Measurements from ENCODE around the gene PBXIP1. TPM values are rescaled to one million over a fixed set of nuclear protein-coding genes. Genes with fewer than 3 reads are reported as not detected.

Gene PBXIP1
- total RNA-seq, 4 donors from 2014 or later: 11.1 to 51.1 (median 29.3) TPM

- no peak for DNase-seq
- peak overlapping the region in 2 of 4 donors; percentile 14 to 44 for H3K27ac ChIP-seq
- peaks cover 5 to 36% (median 10%) of the 10 kb centered on the region in 3 donors for H3K36me3 ChIP-seq
- intact Hi-C loops (cut with DNase I): loop anchor here (10.0 kb wide), 1 partner anchor 387 kb away; the partner anchor contains the start of gene CHRNB2
- peaks cover 21 to 57% (median 49%) of the 10 kb centered on the region in 3 donors for H3K4me1 ChIP-seq
- H3K4me3 ChIP-seq: peak overlapping the region in 1 of 4 donors; percentile 37
- H3K9me3 ChIP-seq: no peaks in the 10 kb centered on the region
- no peak for TF ChIP-seq POLR2A (IDR thresholded peaks at IDR 0.05)
- no peak for TF ChIP-seq CTCF (IDR thresholded peaks at IDR 0.05)
- H3K27me3 ChIP-seq: no peaks in the 10 kb centered on the region
- WGBS, 2 donors: 67 to 82% methylated on average over 9 to 11 of the region's 15 CpGs
These were observed 3.8 kb downstream of the PBXIP1 start for GRCh38 chr1:154951901-154952657.

GRCh38 chr1:154948079-154948478 lies 7.8 kb downstream of the PBXIP1 start:
- TF ChIP-seq POLR2A (IDR thresholded peaks at IDR 0.05) (no peak), CTCF (IDR thresholded peaks at IDR 0.05) (no peak)
- DNase-seq: no peak
- 90% methylated on average over 2 to 4 of the region's 11 CpGs for WGBS, 2 donors
- Histone ChIP-seq H3K36me3 (peaks cover 10 to 62% (median 11%) of the 10 kb centered on the region in 3 donors), H3K4me3 (no peak overlapping the region), H3K4me1 (peaks cover 14 to 42% (median 29%) of the 10 kb centered on the region in 3 donors), H3K9me3 (no peaks in the 10 kb centered on the region), H3K27ac (no peak overlapping the region), H3K27me3 (no peaks in the 10 kb centered on the region)
- intact Hi-C loops (cut with DNase I): no loop called here

GRCh38 chr1:154945962-154946850 lies 9.7 kb downstream of the PBXIP1 start:
- DNase-seq: no peak
- TF ChIP-seq POLR2A (IDR thresholded peaks at IDR 0.05): no peak

GRCh38 chr1:154945160-154945961 lies 10.5 kb downstream of the PBXIP1 start:
- Histone ChIP-seq H3K27ac (peak overlapping the region in 2 of 4 donors; percentile 56 to 97), H3K4me3 (no peak overlapping the region), H3K9me3 (no peaks in the 10 kb centered on the region), H3K4me1 (peaks cover 38 to 49% (median 41%) of the 10 kb centered on the region in 3 donors), H3K27me3 (no peaks in the 10 kb centered on the region), H3K36me3 (peaks cover 3 to 47% (median 11%) of the 10 kb centered on the region in 3 donors)
- WGBS, 2 donors: 83 to 100% methylated on average over 2 to 11 of the region's 15 CpGs
- intact Hi-C loops (cut with DNase I): no loop called here
- DNase-seq: no peak
- TF ChIP-seq POLR2A (IDR thresholded peaks at IDR 0.05) (no peak), CTCF (IDR thresholded peaks at IDR 0.05) (no peak)

More at GRCh38 chr1:154945962-154946850, 9.7 kb downstream of the PBXIP1 start:
- H3K36me3 ChIP-seq: peaks cover 10 to 56% (median 11%) of the 10 kb centered on the region in 3 donors
- no peaks in the 10 kb centered on the region for H3K27me3 ChIP-seq
- WGBS, 2 donors: 79 to 82% methylated on average over 17 of the region's 17 CpGs
- peaks cover 30 to 42% (median 32%) of the 10 kb centered on the region in 3 donors for H3K4me1 ChIP-seq
- intact Hi-C loops (cut with DNase I): no loop called here
- no peaks in the 10 kb centered on the region for H3K9me3 ChIP-seq
- H3K4me3 ChIP-seq: no peak overlapping the region
- no peak overlapping the region for H3K27ac ChIP-seq
